HCT116 (cell line): ENCODE measurements around the gene PTCHD4. TPM values are rescaled to one million over a fixed set of nuclear protein-coding genes. Genes with fewer than 3 reads are reported as not detected.

Source experiments
- ATAC-seq: fragments of 200-7000 bp; cut with Tn5 transposase; 2 replicates; pipeline ENCODE4 v1.9.1; 2020; ENCODE audit warnings: mild to moderate bottlenecking, moderate library complexity
- BruUV-seq: library from RNA; stranded (reverse); fragments of 400-500 nt; replicated peaks from 2 replicates; lab custom pipeline; 2021; lab: Mats Ljungman, UMichigan
- CTCF ChIA-PET: fragments of 300-600 bp; sonication (Branson Sonifier 250); formaldehyde crosslinking; loops from one replicate; lab custom pipeline; 2021; ENCODE audit warnings: antibody characterized with exemption; lab: Charles Lee
- POLR2A ChIA-PET: fragments of 300-600, 350-600 bp; sonication (Branson Sonifier 250); formaldehyde crosslinking; loops from one replicate; lab custom pipeline; 2021; ENCODE audit warnings: antibody characterized with exemption; lab: Charles Lee
- RAD21 ChIA-PET, 2 experiments: fragments of 300-600 bp; sonication (Branson Sonifier 250); formaldehyde crosslinking; loops; one replicate each; lab custom pipeline; 2023; ENCODE audit warnings: low total read pairs in 2 of 2; ENCODE audit not compliant: uncharacterized antibody in 2 of 2, unreplicated experiment in 2 of 2, low non-redundant PET in 1 of 2; lab: Charles Lee
- DNase-seq: peaks from one replicate; pipeline ENCODE4 v3.0.0-alpha.2; 2010; ENCODE audit warnings: low read depth, low spot score
- H2AFZ ChIP-seq: fragments of 200-600 bp; shearing (Covaris generic), sonication (generic); 2 replicates; pipeline ENCODE4 v1.6.1; 2017; ENCODE audit warnings: low read depth, mixed run types, mixed read lengths, antibody characterized with exemption, low read length; ENCODE audit not compliant: poor library complexity, severe bottlenecking
- H3K27ac ChIP-seq: 2 replicates; pipeline ENCODE4 v1.5.1; 2012; ENCODE audit warnings: low read depth, low read length
- H3K27me3 ChIP-seq: fragments of 200-600 bp; sonication (generic); 2 replicates; pipeline ENCODE4 v1.6.1; 2016; ENCODE audit warnings: mixed run types, low read length, mixed read lengths; ENCODE audit not compliant: insufficient read depth
- H3K36me3 ChIP-seq, 2 experiments: fragments of 200-500 bp in 1 of 2; fragments of 200-600 bp in 1 of 2; sonication (Bioruptor generic) in 1 of 2; sonication (generic) in 1 of 2; 2 replicates each; pipeline versions ENCODE4 v1.5.1 to v1.6.1; 2014 to 2016; ENCODE audit warnings: low read length in 2 of 2, inconsistent platforms in 1 of 2, mixed read lengths in 1 of 2, mixed run types in 1 of 2; ENCODE audit not compliant: insufficient read depth in 2 of 2, control insufficient read depth in 1 of 2
- H3K4me1 ChIP-seq, 2 experiments: fragments of 200-600 bp in 1 of 2; sonication (generic) in 1 of 2; 2 replicates each; pipeline versions ENCODE4 v1.5.1 to v1.6.1; 2012 to 2017; ENCODE audit warnings: low read length in 2 of 2, inconsistent platforms in 1 of 2, mild to moderate bottlenecking in 1 of 2, mixed read lengths in 1 of 2, mixed run types in 1 of 2, moderate library complexity in 1 of 2; ENCODE audit not compliant: insufficient read depth in 2 of 2, control insufficient read depth in 1 of 2
- H3K4me2 ChIP-seq: fragments of 200-600 bp; sonication (generic); 2 replicates; pipeline ENCODE4 v1.6.1; 2017; ENCODE audit warnings: mixed run types, low read length, mixed read lengths
- H3K4me3 ChIP-seq, 2 experiments: fragments of 200-600 bp in 1 of 2; sonication (generic) in 1 of 2; replicated peaks in 1 of 2; 2 replicates each; pipeline ENCODE4 v1.5.1; 2011 to 2016; ENCODE audit warnings: low read length in 2 of 2, control low read depth in 1 of 2, low read depth in 1 of 2, mild to moderate bottlenecking in 1 of 2, mixed read lengths in 1 of 2, mixed run types in 1 of 2
- H3K79me2 ChIP-seq: fragments of 200-600 bp; sonication (generic); 2 replicates; pipeline ENCODE4 v1.6.1; 2017; ENCODE audit warnings: mild to moderate bottlenecking, mixed run types, low read length, moderate library complexity, mixed read lengths; ENCODE audit not compliant: insufficient read depth
- H3K9ac ChIP-seq: fragments of 200-600 bp; sonication (generic); 2 replicates; pipeline ENCODE4 v1.6.1; 2016; ENCODE audit warnings: low read length, mixed read lengths
- H3K9me2 ChIP-seq: fragments of 200-600 bp; sonication (generic), shearing (Covaris generic); 2 replicates; pipeline ENCODE4 v1.6.1; 2017; ENCODE audit warnings: mixed run types, mild to moderate bottlenecking, moderate library complexity; ENCODE audit not compliant: insufficient read depth
- H3K9me3 ChIP-seq, 2 experiments: fragments of 200-500 bp in 1 of 2; fragments of 200-600 bp in 1 of 2; sonication (Bioruptor generic) in 1 of 2; sonication (generic) in 1 of 2; 2 replicates each; pipeline ENCODE4 v1.6.1; 2014 to 2017; ENCODE audit warnings: low read length in 2 of 2, mixed read lengths in 2 of 2, inconsistent platforms in 1 of 2, low read depth in 1 of 2, mild to moderate bottlenecking in 1 of 2, mixed run types in 1 of 2, moderate library complexity in 1 of 2; ENCODE audit not compliant: control insufficient read depth in 1 of 2, insufficient read depth in 1 of 2
- H4K20me1 ChIP-seq: fragments of 200-600 bp; sonication (generic), shearing (Covaris generic); 2 replicates; pipeline ENCODE4 v1.6.1; 2017; ENCODE audit warnings: mixed run types, mild to moderate bottlenecking, moderate library complexity; ENCODE audit not compliant: insufficient read depth
- ATF3 ChIP-seq: IDR thresholded peaks from 2 replicates; pipeline ENCODE4 v1.6.1; 2012
- CBX3 ChIP-seq: IDR thresholded peaks from 2 replicates; pipeline ENCODE4 v1.6.1; 2012; ENCODE audit warnings: low read depth
- EGR1 ChIP-seq: IDR thresholded peaks from 2 replicates; pipeline ENCODE4 v1.6.1; 2012; ENCODE audit warnings: low read depth
- EZH2 ChIP-seq: fragments of 200-600 bp; sonication (generic); IDR thresholded peaks from 2 replicates; pipeline ENCODE4 v1.6.1; 2017; ENCODE audit warnings: antibody characterized with exemption, mixed run types
- EZH2phosphoT487 ChIP-seq: fragments of 200-600 bp; IDR thresholded peaks from 2 replicates; pipeline ENCODE4 v1.6.1; 2018; ENCODE audit warnings: antibody characterized with exemption, borderline replicate concordance
- RAD21 ChIP-seq: IDR thresholded peaks from 2 replicates; pipeline ENCODE4 v1.6.1; 2012; ENCODE audit warnings: low read depth, mild to moderate bottlenecking
- REST ChIP-seq: IDR thresholded peaks from 2 replicates; pipeline ENCODE4 v1.6.1; 2012; ENCODE audit warnings: low read depth
- ZBTB33 ChIP-seq: IDR thresholded peaks from 2 replicates; pipeline ENCODE4 v1.6.1; 2011; ENCODE audit warnings: mild to moderate bottlenecking, low read length, moderate library complexity; ENCODE audit not compliant: insufficient replicate concordance; ENCODE audit errors: extremely low read depth
- intact Hi-C: fragments of 100-400 bp; cut with micrococcal nuclease; formaldehyde crosslinking; loops from 2 replicates; pipeline ENCODE4 v1.10.0; 2022
- total RNA-seq: library from RNA; stranded (reverse); gene quantifications from one replicate; pipeline ENCODE4 v1.2.1, GENCODE V29; 2021; ENCODE audit not compliant: unreplicated experiment
- TF ChIP-seq, protein P1 (sequence below), 3 experiments: fragments of 200-600 bp in 1 of 3; sonication (generic) in 1 of 3; IDR thresholded peaks in 2 of 3; conservative IDR thresholded peaks in 1 of 3; 2 replicates each; pipeline ENCODE4 v1.5.1; 2012 to 2017; ENCODE audit warnings: low read depth in 2 of 3, low read length in 2 of 3, antibody characterized with exemption in 1 of 3, borderline replicate concordance in 1 of 3, control low read depth in 1 of 3, mild to moderate bottlenecking in 1 of 3, mixed read lengths in 1 of 3, mixed run types in 1 of 3, moderate library complexity in 1 of 3; ENCODE audit not compliant: insufficient read depth in 1 of 3

The PTCHD4 gene
- total RNA-seq, 1 experiment from 2014 or later: 1.1 TPM

DNA sequence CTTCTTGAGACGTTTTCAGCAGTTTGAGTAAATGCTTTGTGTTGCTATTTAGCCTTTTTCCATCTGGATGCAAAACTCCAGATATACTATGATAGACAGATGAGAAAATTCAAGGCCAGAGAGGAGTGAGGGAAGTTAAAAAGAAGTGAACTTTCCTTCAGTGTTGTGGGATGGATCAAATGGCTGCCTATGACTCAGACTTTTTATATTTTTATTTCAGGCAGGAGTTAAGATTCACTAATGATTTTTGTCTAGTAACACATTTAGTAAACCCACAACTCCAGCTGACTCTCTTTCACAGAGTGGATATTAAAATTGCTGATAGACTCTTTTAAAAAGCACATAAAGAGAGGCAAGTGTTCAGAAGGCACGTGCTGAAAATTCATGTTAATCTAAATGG lies 23.2 kb upstream of the PTCHD4 start:
- H3K36me3 ChIP-seq: no peaks in the 10 kb centered on the region
- H4K20me1 ChIP-seq: no peaks in the 10 kb centered on the region; the same call in 1 of the 2 replicates
- H3K9ac ChIP-seq: no peak overlapping the region
- no peaks in the 10 kb centered on the region for H3K27me3 ChIP-seq
- intact Hi-C loops: no loop called here
- no peak overlapping the region for H3K4me2 ChIP-seq
- no peaks in the 10 kb centered on the region for H3K79me2 ChIP-seq
- no peak overlapping the region for H3K27ac ChIP-seq
- TF ChIP-seq EZH2phosphoT487 (no peak), EGR1 (no peak), ZBTB33 (no peak), RAD21 (no peak)
- TF ChIP-seq, all 23 proteins: peak for 0
- no peak overlapping the region for H3K4me3 ChIP-seq
- H3K9me2 ChIP-seq: no peaks in the 10 kb centered on the region
- POLR2A ChIA-PET: no interaction called here
- H2AFZ ChIP-seq: no peak overlapping the region
- RAD21 ChIA-PET: no interaction called here
- BruUV-seq: no TSS peak
- CTCF ChIA-PET: no interaction called here
- H3K9me3 ChIP-seq: no peaks in the 10 kb centered on the region
- DNase-seq: no peak
- ATAC-seq: no peak
- H3K4me1 ChIP-seq: peaks cover 0 to 8% of the 10 kb centered on the region in 2 experiments; a peak in 1 of 4 replicates

DNA sequence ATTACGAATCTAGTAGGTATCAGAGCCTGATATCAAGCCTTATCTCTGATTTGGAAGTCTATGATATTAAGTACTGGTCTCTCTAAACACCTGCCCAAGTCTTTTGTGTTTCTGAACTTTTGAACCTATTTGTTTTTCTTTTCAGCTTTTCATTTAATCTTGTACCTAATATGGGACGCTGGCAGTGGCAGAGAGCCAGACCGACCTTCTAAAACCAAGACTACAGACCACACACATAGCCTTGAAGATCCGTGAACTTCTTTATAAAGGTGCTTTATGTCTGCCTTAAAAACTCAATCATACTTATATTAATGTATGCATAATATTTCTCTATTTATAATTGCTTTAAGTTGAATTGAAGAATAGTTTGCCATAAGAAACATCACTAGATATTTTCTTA lies 12.6 kb upstream of the PTCHD4 start:
- H3K9ac ChIP-seq: no peak overlapping the region
- no peak overlapping the region for H3K4me3 ChIP-seq
- BruUV-seq: no TSS peak
- no peak overlapping the region for H3K27ac ChIP-seq
- no peak overlapping the region for H3K4me2 ChIP-seq
- no peaks in the 10 kb centered on the region for H3K4me1 ChIP-seq
- no peaks in the 10 kb centered on the region for H4K20me1 ChIP-seq
- POLR2A ChIA-PET: no interaction called here
- H2AFZ ChIP-seq: no peak overlapping the region
- CTCF ChIA-PET: no interaction called here
- no peaks in the 10 kb centered on the region for H3K9me3 ChIP-seq
- no peaks in the 10 kb centered on the region for H3K9me2 ChIP-seq
- ATAC-seq: no peak
- intact Hi-C loops: no loop called here
- RAD21 ChIA-PET: no interaction called here
- no peaks in the 10 kb centered on the region for H3K27me3 ChIP-seq
- no peaks in the 10 kb centered on the region for H3K79me2 ChIP-seq
- no peak for DNase-seq
- no peaks in the 10 kb centered on the region for H3K36me3 ChIP-seq
- no peak for TF ChIP-seq ATF3
- no peak for TF ChIP-seq ZBTB33
- no peak for TF ChIP-seq REST
- TF ChIP-seq CBX3: no peak
- TF ChIP-seq, protein P1, sequence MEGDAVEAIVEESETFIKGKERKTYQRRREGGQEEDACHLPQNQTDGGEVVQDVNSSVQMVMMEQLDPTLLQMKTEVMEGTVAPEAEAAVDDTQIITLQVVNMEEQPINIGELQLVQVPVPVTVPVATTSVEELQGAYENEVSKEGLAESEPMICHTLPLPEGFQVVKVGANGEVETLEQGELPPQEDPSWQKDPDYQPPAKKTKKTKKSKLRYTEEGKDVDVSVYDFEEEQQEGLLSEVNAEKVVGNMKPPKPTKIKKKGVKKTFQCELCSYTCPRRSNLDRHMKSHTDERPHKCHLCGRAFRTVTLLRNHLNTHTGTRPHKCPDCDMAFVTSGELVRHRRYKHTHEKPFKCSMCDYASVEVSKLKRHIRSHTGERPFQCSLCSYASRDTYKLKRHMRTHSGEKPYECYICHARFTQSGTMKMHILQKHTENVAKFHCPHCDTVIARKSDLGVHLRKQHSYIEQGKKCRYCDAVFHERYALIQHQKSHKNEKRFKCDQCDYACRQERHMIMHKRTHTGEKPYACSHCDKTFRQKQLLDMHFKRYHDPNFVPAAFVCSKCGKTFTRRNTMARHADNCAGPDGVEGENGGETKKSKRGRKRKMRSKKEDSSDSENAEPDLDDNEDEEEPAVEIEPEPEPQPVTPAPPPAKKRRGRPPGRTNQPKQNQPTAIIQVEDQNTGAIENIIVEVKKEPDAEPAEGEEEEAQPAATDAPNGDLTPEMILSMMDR (IDR thresholded peaks at IDR 0.05 in 2 of 3, conservative IDR thresholded peaks at IDR 0.05 in 1 of 3; ENCODE audit: borderline replicate concordance in 1 of 3, insufficient read depth in 1 of 3, low read depth in 2 of 3, low read length in 2 of 3): no peak
- TF ChIP-seq EZH2: no peak
